Brain pericyte (primary cell): ENCODE results near the gene MAPK8IP3.
"Not testable (repeated sequence)": the region's sequence is repeated elsewhere in the genome, so short reads cannot be mapped to it uniquely, and the experiment has no call there.

ENCODE experiments used
- DNase-seq: peaks from one replicate; pipeline ENCODE4 v3.0.0-alpha.2; 2012; ENCODE audit warnings: low read depth, low spot score

The MAPK8IP3 gene

DNA sequence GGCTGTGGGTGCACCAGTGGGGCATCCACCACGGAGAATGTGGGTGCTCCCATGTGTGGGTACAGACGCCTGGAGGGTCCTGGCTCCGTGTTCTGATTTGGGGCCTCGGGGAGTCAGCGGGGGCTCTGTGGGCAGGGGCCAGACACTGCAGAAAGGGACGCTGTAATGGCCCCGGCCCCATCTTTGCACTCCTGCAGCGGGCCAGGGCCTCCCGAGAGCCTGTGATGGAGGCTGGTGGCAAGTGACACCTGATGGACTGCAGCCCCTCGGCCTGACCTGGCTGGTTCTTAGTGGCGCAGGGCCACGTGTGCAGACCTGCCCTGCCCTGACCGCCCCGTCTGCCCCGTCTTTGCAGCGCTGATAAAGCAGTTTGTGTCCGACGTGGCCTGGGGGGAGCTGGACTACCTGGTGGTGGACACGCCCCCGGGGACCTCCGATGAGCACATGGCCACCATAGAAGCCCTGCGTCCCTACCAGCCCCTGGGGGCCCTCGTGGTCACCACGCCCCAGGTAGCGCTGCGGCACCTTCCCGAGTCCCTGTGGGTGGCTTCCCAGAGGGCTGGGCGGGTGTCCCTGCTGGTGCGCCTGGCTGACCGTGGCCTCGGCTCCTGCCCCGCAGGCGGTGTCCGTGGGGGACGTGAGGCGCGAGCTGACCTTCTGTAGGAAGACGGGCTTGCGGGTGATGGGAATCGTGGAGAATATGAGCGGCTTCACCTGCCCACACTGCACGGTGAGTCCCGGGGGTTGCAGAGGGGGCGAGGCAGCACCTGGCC, 81.5 kb downstream of the MAPK8IP3 start:
- DNase-seq: no peak

- no peak for DNase-seq
Measured at GRCh38 chr16:1788095-1788707, 82.2 kb downstream of the MAPK8IP3 start.

DNA sequence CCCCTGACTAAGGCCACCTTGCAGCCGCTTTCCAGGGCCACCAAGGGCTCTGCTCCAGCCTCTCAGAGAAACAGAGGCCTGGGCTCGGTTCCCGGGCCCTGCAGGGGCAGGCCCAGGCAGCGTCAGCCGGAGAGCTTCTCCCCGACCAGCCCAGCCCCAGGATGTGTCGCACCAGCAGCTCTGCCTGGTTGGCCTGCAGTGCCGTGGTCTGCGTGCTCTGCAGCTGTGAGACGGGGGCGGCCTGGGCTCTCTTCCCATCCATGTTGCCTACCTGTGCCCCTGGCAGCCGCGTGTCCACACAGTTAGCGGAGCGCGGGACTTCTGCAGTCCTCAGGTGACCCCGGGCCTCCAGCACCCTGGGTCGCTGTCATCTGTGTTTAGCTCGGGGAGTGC, 82.7 kb downstream of the MAPK8IP3 start:
- DNase-seq: no peak

GRCh38 chr16:1789643-1790045, 83.6 kb downstream of the MAPK8IP3 start:
- no peak for DNase-seq

DNA sequence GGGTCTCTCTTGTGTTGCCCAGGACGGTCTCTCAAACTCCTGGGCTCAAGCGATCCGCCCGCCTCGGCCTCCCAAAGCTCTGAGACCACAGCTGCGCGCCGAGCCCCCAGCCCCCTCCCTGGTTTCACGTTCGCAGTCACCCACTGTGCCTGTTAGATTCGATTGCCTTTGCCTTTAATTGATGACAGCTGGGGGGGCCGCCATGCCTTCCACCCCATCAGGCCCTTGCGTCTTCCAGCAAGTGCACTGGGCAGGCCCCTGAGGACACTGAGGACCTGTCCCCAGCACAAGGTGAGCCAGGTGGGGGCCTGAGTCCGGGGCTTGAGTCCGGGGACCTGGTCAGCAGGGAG, 84.2 kb downstream of the MAPK8IP3 start:
- no peak for DNase-seq

- no peak for DNase-seq
Measured at GRCh38 chr16:1790611-1791255, 84.7 kb downstream of the MAPK8IP3 start.

DNA sequence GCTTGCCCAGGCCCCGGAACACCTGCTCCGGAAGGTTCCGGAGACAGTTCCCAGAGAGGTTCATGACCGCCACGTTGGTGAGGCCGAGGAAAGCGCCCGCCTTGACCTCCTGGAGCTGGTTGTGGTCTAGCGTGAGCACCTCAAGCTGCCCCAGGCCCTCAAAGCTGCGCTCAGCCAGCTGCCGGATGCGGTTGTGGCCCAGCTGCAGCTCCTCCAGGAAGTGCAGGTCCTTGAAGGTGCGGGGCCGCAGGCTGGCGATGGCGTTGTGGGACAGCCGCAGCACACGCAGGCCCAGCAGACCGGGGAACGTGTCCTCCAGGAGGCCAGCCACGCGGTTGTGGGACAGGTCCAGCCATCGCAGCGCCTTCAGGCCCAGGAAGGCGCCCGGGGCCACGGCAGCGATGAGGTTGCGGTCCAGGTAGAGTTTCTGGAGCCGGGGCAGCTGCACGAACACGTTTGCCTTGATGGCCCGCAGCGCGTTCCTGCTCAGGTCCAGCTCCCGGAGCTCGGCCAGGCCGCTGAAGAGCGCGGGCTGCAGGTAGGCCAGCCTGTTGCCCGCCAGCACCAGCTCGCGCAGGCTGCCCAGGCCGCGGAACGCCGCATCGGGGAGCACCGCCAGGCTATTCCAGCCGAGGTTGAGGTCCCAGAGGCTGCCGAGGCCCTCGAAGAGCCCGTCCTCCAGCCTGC, 85.4 kb downstream of the MAPK8IP3 start:
- no peak for DNase-seq

GRCh38 chr16:1791943-1792812, 86.2 kb downstream of the MAPK8IP3 start:
- DNase-seq: no peak

GRCh38 chr16:1792836-1793577, 87.0 kb downstream of the MAPK8IP3 start:
- no peak for DNase-seq

DNA sequence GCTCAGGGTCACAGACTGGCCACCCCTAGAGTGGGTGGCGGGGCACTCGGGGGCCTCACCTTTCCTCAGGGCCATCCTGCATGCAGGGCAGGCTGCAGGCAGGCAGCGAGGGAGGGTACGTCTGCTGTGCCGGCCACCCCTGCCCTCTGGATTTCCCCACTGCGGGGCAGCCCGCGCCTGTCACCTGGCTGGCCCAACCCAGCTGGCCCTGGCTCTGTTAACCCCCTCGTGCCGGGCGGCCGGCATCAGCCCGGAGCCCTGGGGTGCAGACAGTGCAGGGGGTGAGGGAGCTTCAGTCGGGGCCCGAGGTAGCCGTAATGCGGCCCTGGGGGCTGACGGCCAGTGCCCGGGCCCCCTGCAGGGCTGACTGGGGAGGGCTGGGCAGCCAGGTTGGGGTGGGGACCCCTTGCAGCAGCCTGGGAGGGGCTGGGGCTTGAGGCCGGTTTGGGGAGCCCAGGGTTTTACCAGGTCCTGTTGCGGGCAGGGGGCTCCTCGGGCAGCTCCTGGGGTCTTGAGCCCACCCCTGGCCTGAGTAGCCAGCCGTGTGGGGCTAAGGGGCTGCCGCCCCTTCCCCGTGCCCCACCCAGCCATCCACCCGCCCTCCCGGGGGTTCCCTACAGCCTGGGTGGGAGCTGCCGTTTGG, 87.7 kb downstream of the MAPK8IP3 start, which contains the start of gene IGFALS:
Gene IGFALS, minus strand, starts transcription at position 128 of the 643 bp plus-strand sequence. Its CDS starts 53 bp downstream, at position 75.
- no peak for DNase-seq

DNA sequence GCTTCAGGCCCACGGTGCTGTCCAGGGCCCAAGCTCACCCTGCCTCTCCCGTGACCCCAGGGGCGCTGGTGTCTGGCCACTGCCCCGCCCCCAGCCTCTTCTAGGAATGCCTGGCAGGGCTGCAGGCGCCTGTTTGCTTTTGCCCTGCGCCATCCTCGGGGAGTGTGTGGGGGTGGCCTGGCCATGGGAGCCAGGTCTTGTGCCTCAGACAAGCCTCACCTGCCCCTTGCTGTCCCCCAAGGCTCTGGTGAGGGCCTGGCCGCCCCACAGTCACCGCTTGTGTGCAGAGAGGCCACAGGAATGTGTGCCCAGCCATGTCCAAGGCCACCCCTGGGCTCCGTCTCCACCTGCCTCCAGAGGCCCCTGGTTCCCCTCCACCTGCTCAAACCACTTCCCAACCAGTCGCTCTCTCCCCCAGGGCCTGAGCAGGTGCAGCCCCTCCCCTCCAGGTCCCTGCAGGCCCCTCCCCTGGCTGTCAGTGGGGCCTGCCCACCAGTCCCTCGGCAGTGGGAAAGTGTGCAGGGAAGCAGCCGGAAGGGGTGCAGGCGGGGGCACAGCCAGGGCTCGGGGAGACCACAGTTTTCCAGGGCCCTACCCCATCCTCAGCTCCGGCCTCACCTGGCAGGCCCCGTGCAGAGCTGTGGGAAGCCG, 88.4 kb downstream of the MAPK8IP3 start:
- DNase-seq: no peak

- no peak for DNase-seq
Measured at GRCh38 chr16:1794908-1795666, 89.1 kb downstream of the MAPK8IP3 start.

GRCh38 chr16:1799263-1799662, 93.3 kb downstream of the MAPK8IP3 start:
- DNase-seq: not testable (repeated sequence)

DNA sequence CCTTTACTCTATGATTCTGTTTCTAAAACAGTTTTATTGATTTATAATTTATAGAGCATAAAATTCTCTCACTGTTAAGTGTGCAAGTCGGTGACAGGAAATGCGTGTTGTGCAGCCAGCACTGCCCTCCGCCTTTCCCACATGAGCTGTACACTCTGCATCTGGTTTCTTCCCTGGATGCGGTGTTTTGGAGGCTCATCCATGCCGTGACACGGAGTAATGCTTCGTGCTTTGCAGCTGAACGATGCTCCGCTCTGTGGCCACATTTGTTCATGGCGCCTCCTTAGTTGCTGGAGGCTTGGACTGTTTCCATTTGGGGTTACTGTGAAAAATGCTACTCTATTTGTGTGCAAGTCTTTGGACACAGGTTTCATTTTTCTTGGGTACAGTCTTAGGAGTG, 94.7 kb downstream of the MAPK8IP3 start:
- no peak for DNase-seq

DNA sequence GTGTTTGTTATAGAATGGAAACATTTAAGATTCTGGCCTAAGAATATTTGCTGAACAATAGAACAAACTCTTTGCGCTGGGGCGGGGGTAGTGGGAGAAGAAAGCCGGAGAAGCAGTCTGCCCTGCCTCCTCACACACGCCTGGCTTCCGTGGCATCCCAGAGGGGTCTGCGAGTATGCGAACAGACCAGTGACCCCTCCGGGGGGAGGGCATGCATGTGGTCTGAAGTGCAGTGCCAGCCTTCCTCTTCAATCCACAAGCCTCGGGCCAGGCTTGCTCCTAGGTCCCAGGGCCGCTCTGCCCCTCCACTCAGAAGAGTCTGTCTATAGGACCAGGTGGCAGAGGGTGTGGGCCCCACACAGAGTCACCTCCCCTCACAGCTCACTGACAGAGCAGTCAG, 101.6 kb downstream of the MAPK8IP3 start:
- no peak for DNase-seq

DNA sequence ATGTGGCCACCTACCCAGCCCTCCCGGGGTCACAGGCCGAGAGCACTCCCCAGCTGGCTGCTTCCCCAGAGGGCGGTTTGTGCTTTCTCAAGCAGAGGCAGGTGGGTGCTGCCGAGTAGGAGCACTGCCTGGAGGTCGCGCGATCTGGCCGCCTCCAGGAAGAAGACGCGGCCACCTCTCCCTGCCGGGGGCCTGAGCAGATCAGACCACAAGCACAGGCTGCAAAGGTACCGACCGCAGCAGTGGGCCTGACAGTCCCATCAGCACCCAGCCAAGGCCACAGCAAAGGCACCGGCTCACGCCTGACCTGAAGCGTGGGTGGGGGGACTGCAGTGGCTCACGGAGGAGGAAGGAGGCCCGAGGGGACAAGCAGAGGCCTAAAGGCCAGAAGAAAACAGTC, 102.7 kb downstream of the MAPK8IP3 start:
- no peak for DNase-seq

- no peak for DNase-seq
Measured at GRCh38 chr16:1809281-1809801, 103.3 kb downstream of the MAPK8IP3 start.

DNA sequence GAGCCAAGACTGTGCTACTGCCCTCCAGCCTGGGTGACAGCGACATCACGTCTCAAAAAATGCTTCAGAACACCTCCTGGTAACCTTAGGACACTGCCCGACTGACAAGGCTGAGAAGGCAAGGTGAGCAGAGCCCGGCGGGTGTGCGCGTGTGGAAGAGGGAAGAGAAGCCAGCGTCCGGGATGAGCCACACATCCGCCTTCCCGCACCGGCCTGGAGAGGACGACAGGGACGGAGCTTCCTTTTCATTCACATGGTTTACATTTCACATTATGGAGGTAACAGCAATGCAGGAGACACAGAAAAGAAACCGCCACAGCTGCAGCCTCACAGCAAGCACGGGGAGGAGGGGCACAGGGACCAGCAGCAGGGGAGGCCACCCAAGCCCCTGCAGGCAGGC, 104.1 kb downstream of the MAPK8IP3 start:
- no peak for DNase-seq

GRCh38 chr16:1810536-1810935, 104.5 kb downstream of the MAPK8IP3 start:
- no peak for DNase-seq
